Smooth muscle cell (in vitro differentiated cells): ENCODE results near the gene FOXE1. TPM values are rescaled to one million over a fixed set of nuclear protein-coding genes. Genes with fewer than 3 reads are reported as not detected.

Experiments used
- DNase-seq: peaks from one replicate; lab custom pipeline; 2025; ENCODE audit not compliant: unreplicated experiment; lab: John Stamatoyannopoulos, UW
- H2AFZ ChIP-seq: fragments of 200-600 bp; sonication (generic); 2 replicates; pipeline ENCODE4 v1.6.0; 2016; ENCODE audit warnings: antibody characterized with exemption, low read depth, mild to moderate bottlenecking
- H3F3A ChIP-seq: fragments of 200-600 bp; sonication (generic); 2 replicates; pipeline ENCODE4 v1.6.0; 2017; ENCODE audit warnings: antibody characterized with exemption, low read depth
- H3K27ac ChIP-seq: fragments of 200-600 bp; sonication (generic); 2 replicates; pipeline ENCODE4 v1.5.1; 2016; ENCODE audit warnings: low read depth, mild to moderate bottlenecking
- H3K27me3 ChIP-seq: fragments of 200-600 bp; sonication (generic); 2 replicates; pipeline ENCODE4 v1.6.1; 2016; ENCODE audit warnings: low read depth, mild to moderate bottlenecking
- H3K36me3 ChIP-seq: fragments of 200-600 bp; sonication (generic); 2 replicates; pipeline ENCODE4 v1.5.1; 2016; ENCODE audit warnings: low read depth
- H3K4me1 ChIP-seq: fragments of 200-600 bp; sonication (generic); 2 replicates; pipeline ENCODE4 v1.5.1; 2016; ENCODE audit warnings: low read depth
- H3K4me2 ChIP-seq: fragments of 200-600 bp; sonication (generic); 2 replicates; pipeline ENCODE4 v1.6.0; 2016; ENCODE audit warnings: mild to moderate bottlenecking
- H3K4me3 ChIP-seq: fragments of 200-600 bp; sonication (generic); 2 replicates; pipeline ENCODE4 v1.5.1; 2016; ENCODE audit warnings: mild to moderate bottlenecking
- H3K79me2 ChIP-seq: fragments of 200-600 bp; sonication (generic); 2 replicates; pipeline ENCODE4 v1.6.0; 2016; ENCODE audit warnings: low read depth, mild to moderate bottlenecking
- H3K9ac ChIP-seq: fragments of 200-600 bp; sonication (generic); 2 replicates; pipeline ENCODE4 v1.6.0; 2016; ENCODE audit warnings: low read depth
- H3K9me3 ChIP-seq: fragments of 200-600 bp; sonication (generic); replicated peaks from 2 replicates; pipeline ENCODE4 v1.5.1; 2016; ENCODE audit warnings: low read depth
- H4K20me1 ChIP-seq: fragments of 200-600 bp; sonication (generic); 2 replicates; pipeline ENCODE4 v1.6.0; 2016; ENCODE audit warnings: low read depth
- CTCF ChIP-seq: fragments of 200-600 bp; sonication (generic); IDR thresholded peaks from 2 replicates; pipeline ENCODE4 v1.5.1; 2017; ENCODE audit warnings: borderline replicate concordance, mild to moderate bottlenecking, antibody characterized with exemption; ENCODE audit not compliant: insufficient read depth, poor library complexity, severe bottlenecking
- WGBS: methylation state at CpG from one replicate; pipeline ENCODE4 v1.1.7; 2016; ENCODE audit warnings: low lambda C conversion rate; 5-methylcytosine and 5-hydroxymethylcytosine counted together
- polyA plus RNA-seq: library from polyadenylated mRNA; unstranded; fragments of >200 nt; fragmentation: Nextera tagmentation; extraction: Ambion mirVana; gene quantifications from 2 replicates; pipeline ENCODE4 v1.2.1, GENCODE V29; 2016
- total RNA-seq: library from RNA; depleted of rRNA; stranded (reverse); fragments of >200 nt; gene quantifications from 2 replicates; pipeline ENCODE4 v1.2.3, GENCODE V29; 2014

FOXE1 gene
- total and polyA plus RNA-seq, 2 experiments from 2014 or later: not detected

DNA sequence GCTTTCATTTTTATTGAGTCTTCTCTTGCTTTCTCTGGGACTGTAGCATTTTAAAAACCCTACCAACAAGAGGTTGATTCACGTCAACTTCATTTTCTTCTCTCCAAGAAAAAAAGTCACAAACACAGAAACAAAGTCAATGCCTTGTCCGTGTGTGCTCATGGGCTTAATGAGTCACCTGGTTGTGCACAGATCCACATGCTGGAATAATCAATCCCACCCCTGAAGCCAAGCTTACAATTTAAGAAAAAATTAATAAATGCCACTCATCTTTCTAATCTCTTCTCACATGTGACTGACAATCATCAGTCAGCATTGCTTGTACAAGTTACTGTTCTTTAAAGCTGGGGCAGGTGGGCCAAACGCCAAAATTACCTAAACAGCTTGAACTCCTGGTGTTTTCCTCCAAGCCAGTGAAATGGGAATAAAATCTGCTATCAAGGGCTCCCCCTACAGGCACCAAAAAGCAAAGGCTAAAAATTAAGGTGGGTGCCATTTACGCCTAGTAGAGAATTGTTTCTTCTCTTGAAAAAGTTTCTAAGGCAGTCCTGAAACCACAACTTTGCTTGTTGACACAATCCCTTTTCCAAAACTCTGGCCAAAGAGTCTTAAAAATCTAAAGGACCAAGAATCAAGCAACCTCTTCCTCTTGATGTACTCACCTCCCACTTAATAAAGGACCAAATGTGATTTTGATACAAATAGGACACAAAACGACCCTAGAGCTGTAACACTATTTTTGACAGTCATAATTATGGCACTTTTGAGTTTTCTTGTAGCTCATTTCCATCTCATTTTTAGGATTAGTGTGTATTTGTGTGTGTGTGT lies 47.9 kb downstream of the FOXE1 start:
- peak; percentile 80 for TF ChIP-seq CTCF
- Histone ChIP-seq H3K27ac (no peak overlapping the region), H3K9me3 (no peaks in the 10 kb centered on the region), H4K20me1 (peaks cover 8% of the 10 kb centered on the region), H3F3A (no peaks in the 10 kb centered on the region), H3K4me2 (no peak overlapping the region), H3K27me3 (no peaks in the 10 kb centered on the region), H3K79me2 (no peaks in the 10 kb centered on the region), H2AFZ (no peak overlapping the region), H3K9ac (no peak overlapping the region), H3K36me3 (no peaks in the 10 kb centered on the region), H3K4me1 (no peaks in the 10 kb centered on the region), H3K4me3 (no peak overlapping the region)
- DNase-seq: no peak
- 57% methylated on average over 5 of the region's 5 CpGs for WGBS

- H3K4me2 ChIP-seq: no peak overlapping the region
- 88% methylated on average over 1 of the region's 1 CpG for WGBS
- DNase-seq: no peak
- no peak overlapping the region for H3K9ac ChIP-seq
- no peaks in the 10 kb centered on the region for H3K79me2 ChIP-seq
- H3K27ac ChIP-seq: no peak overlapping the region
- no peaks in the 10 kb centered on the region for H3K36me3 ChIP-seq
- no peaks in the 10 kb centered on the region for H3K4me1 ChIP-seq
- H3K9me3 ChIP-seq: no peaks in the 10 kb centered on the region
- no peak overlapping the region for H2AFZ ChIP-seq
- H3K4me3 ChIP-seq: no peak overlapping the region
- H3F3A ChIP-seq: no peaks in the 10 kb centered on the region
- peaks cover 12% of the 10 kb centered on the region for H4K20me1 ChIP-seq
- H3K27me3 ChIP-seq: no peaks in the 10 kb centered on the region
- no peak for TF ChIP-seq CTCF
These were observed 50.2 kb downstream of the FOXE1 start for GRCh38 chr9:97903177-97903576.

GRCh38 chr9:97904725-97905124 lies 51.7 kb downstream of the FOXE1 start:
- DNase-seq: no peak

More at GRCh38 chr9:97904725-97905124, 51.7 kb downstream of the FOXE1 start:
- Histone ChIP-seq H3K9me3 (no peaks in the 10 kb centered on the region), H3K9ac (no peak overlapping the region), H3K4me2 (no peak overlapping the region), H3K4me1 (no peaks in the 10 kb centered on the region), H3K36me3 (no peaks in the 10 kb centered on the region), H3F3A (no peaks in the 10 kb centered on the region), H4K20me1 (peaks cover 12% of the 10 kb centered on the region), H3K27ac (no peak overlapping the region), H3K79me2 (no peaks in the 10 kb centered on the region), H3K4me3 (no peak overlapping the region), H3K27me3 (no peaks in the 10 kb centered on the region), H2AFZ (no peak overlapping the region)
- no peak for TF ChIP-seq CTCF
- WGBS: 97% methylated on average over 9 of the region's 9 CpGs
